Erythroblast (primary cell): ENCODE data around the gene CFAP70.

Source experiments
- DNase-seq, 2 experiments: peaks; one replicate each; lab custom pipeline; 2025; lab: John Stamatoyannopoulos, UW
- GATA1 ChIP-seq: IDR thresholded peaks from 2 replicates; pipeline ENCODE4 v1.6.1; 2011; ENCODE audit warnings: low read depth, mild to moderate bottlenecking, control low read depth, low read length, moderate library complexity
- POLR2A ChIP-seq: IDR thresholded peaks from 2 replicates; pipeline ENCODE4 v1.6.1; 2011; ENCODE audit warnings: mild to moderate bottlenecking, low read length

The CFAP70 gene

GRCh38 chr10:73229567-73229966, 129.1 kb downstream of the CFAP70 start:
- TF ChIP-seq GATA1 (no peak), POLR2A (no peak)
- no peak for DNase-seq

DNA sequence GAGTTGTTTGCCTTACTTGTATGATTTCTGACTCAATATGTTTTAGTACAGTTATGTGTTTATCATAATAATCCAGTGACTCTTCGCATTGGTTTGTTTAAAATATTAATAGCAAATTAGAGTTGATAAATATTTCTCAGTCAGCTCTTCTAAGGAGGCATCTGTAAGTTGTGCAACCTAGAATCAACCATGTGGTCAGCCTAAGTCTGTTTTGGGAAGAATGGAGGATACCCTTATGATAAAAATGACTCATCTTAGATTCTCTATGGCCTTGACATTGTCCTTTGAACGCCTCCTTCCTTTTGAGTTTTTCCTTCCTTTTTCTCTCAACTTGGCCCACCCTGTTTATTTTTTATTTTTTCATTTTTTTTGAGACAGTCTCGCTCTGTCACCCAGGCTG, 130.4 kb downstream of the CFAP70 start:
- DNase-seq: no peak
- no peak for TF ChIP-seq GATA1
- no peak for TF ChIP-seq POLR2A

DNA sequence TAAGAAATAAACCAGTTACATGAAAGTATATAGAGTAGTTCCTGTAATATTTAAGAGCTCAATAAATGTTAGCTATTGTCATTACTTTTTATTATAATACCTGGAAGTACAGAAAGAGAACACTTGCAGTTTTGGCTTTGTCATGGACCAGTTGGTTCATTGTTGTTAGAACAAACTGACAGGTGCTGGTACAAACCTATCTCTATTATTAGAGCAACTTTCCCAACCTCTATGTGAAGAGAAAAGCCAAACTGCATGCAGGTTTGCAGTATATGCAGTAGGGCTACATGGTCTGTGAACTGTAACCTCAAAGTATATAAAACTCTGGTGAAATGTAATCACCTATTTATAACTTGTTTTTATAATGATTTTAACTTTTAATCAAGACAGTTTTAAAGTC, 132.0 kb downstream of the CFAP70 start:
- DNase-seq: no peak
- TF ChIP-seq POLR2A: no peak
- no peak for TF ChIP-seq GATA1

DNA sequence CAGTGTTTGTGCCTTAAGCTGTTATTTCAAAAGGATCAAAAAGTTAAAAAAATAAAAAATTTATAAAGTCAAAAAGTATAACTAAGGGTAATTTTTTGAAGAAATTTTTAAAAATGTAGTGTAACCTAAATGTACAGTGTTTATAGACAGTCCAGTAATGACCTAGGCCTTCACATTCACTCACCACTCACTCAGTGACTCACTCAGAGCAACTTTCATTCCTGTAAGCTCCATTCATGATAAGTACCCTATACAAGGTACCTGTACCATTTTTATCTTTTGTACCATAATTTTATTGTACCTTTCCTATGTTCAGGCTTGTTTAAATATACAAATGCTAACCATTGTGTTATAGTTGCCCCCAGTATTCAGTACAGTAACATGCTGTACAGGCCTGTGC, 133.1 kb downstream of the CFAP70 start:
- TF ChIP-seq POLR2A: no peak
- TF ChIP-seq GATA1: no peak
- DNase-seq: no peak

GRCh38 chr10:73220989-73221388, 137.7 kb downstream of the CFAP70 start:
- TF ChIP-seq GATA1 (no peak), POLR2A (no peak)
- DNase-seq: no peak

- no peak for DNase-seq
- no peak for TF ChIP-seq GATA1
- no peak for TF ChIP-seq POLR2A
Measured at GRCh38 chr10:73219384-73219783, 139.3 kb downstream of the CFAP70 start.

GRCh38 chr10:73218431-73219191, 140.1 kb downstream of the CFAP70 start:
- DNase-seq: peak; percentile 51 to 52
- TF ChIP-seq GATA1 (no peak), POLR2A (no peak)

- no peak for TF ChIP-seq GATA1
- no peak for TF ChIP-seq POLR2A
- no peak for DNase-seq
Measured at GRCh38 chr10:73217628-73218027, 141.0 kb downstream of the CFAP70 start.

- DNase-seq: no peak
- TF ChIP-seq POLR2A: no peak
- TF ChIP-seq GATA1: no peak
Measured at GRCh38 chr10:73215749-73216148, 142.9 kb downstream of the CFAP70 start.

- DNase-seq: no peak
- TF ChIP-seq POLR2A (no peak), GATA1 (no peak)
Measured at GRCh38 chr10:73211106-73211811, 147.4 kb downstream of the CFAP70 start.

DNA sequence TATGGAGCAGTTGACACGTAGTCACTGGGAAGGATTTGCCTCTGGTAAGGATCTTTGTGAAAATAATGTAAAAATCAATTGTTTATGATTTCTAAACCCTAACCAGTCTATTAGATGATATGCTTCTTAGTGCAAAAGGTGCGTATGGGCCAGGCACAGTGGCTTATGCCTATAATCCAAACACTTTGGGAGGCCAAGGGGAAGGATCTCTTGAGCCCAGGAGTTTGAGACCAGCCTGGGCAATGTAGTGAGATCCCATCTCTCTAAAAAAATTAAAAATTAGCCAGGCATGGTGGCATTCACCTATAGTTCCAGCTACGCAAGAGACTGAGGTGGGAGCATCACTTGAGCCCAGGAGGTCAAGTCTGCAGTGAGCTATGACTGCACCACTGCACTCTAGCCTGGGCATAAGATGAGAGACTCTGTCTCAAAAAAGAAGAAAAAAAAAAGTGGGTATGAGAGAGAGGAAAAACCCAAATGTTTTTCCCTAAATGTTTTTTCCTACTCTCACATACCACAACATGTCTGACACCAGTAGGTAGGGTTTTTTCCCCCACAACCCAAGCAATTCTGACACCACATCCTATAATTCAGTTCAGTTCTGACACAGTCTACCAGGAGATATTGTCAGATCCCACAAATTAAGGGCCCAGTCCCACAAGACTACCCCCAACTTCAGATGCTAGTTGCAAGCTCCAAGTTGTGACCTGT, 148.1 kb downstream of the CFAP70 start:
- TF ChIP-seq GATA1 (no peak), POLR2A (no peak)
- no peak for DNase-seq

DNA sequence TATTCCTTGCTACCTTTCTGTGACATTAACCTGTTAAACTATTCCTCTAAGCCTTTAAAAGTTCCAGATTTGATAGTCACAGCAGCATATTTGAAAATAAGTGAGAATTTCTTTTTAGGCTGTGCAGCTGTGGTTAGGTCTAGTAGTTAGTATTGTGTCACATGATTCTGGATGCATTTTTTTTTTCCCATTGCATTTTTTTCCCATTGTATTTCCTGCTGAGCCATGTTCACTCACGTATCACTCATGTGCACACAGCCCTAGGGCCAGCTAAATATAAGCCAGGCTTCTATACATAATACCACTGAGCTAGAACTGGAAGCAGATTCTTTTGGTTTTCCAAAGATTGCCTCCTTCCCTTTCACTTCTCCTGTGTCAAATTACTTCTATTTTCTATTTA, 149.0 kb downstream of the CFAP70 start:
- TF ChIP-seq POLR2A (no peak), GATA1 (no peak)
- no peak for DNase-seq

DNA sequence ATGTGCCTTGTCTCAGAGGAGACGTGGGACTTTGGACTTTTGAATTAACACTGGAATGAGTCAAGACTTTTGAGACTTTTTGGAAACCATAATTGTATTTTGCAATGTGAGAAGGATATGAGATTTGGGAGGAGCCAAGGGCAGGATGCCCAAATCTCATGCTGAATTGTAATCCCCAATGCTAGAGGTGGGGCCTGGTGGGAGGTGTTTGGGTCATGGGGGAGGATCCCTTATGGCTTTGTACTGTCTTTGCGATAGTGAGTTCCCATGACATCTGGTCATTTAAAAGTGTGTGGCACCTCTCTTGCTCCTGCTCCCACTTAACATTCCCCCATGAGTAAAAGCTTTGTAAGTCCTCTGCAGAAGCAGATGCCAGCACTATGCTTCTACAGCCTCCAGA, 150.8 kb downstream of the CFAP70 start:
- no peak for DNase-seq
- TF ChIP-seq POLR2A (no peak), GATA1 (no peak)

DNA sequence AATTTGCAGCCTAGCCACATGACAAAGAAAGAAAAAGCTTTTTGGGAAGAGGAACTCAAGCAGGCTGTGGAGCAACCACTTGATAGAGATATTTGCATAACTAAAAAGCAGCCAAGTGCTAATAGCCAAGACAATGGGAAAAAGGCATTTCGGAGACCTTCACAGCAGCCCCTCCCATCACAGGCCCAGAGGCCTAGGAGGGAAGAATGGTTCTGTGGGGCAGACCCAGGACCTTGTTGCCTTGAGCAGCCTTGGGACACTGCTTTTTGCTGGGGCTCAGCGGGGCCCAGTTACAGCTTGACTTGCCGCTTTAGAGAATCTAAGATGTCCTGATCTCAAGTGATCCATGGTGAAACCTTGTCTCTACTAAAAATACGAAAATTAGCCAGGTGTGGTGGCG, 152.3 kb downstream of the CFAP70 start:
- no peak for DNase-seq
- no peak for TF ChIP-seq GATA1
- TF ChIP-seq POLR2A: no peak

GRCh38 chr10:73205890-73206289, 152.8 kb downstream of the CFAP70 start:
- no peak for TF ChIP-seq GATA1
- no peak for TF ChIP-seq POLR2A
- no peak for DNase-seq
